DMS79 treated with DMSO at 0.1 percent for 48 hours (cell line): ENCODE results near the gene RAI1.
"Not testable (repeated sequence)": the region's sequence is repeated elsewhere in the genome, so short reads cannot be mapped to it uniquely, and the experiment has no call there.

Experiments
- DNase-seq: peaks from one replicate; lab custom pipeline; 2025; lab: John Stamatoyannopoulos, UW

The RAI1 gene

DNA sequence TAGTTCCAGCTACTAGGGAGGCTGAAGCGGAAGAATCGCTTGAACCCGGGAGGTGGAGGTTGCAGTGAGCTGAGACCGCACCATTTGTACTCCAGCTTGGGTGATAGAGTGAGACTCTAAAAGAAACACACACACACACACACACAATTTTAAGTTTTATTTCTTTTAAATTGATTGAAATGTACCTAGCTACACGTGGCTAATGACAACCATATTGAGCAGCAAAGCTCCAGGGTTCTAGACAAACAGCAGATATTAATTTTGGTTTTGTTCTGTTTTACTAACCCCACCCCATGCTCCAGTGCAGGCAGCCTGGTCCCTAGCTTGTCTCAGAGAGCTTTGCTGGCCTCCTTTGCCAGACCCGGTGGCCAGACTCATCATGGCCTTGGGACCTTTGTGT is 16.0 kb upstream of the RAI1 start:
- DNase-seq = no peak

DNA sequence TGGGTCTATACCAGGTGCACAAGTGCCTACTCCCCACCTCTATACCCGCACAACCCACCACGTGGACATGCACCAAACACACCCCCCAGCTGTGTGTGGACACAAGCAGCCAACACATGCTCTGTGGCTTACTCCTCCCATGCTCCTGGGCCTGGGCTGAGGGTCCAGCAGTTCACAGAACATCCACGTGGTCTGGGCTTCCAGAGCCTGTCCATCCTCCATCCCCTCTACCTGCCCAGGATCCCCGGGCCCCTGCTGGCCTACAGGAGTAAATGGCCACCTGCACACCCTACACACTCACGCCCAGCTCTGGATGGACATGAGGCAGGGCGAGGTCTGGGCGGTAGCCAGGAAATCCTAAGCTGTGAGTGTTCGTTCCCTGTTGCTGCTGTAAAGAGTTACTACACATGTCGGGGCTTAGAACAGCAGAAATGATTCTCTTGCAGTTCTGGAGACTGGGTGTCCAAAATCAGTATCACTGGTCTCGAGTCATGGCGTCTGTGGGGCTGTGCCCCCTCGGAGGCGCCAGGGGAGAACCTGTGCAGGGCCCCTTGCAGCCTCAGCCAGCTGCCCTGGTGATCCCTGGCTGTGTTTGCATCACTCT is 15.0 kb upstream of the RAI1 start:
- no peak for DNase-seq

DNA sequence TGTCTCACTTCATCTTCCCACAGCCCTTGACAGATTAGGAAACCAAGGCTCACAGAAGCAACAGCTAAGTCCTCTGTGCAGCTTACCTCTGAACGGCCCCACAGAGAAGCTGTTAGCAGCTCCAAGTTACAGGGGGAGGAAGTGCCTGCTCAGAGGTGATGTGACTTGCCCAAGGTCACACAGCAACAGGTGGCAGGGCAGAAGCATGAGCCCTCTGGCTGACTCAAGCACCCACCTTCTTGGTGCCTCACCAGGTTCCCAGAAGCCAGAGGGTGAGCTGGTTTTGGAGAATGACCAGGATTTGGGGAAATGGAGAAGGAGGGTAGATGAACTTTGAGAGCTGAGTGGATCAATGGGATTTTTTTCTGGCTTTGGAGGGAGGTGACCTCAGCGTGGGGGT is 14.0 kb upstream of the RAI1 start:
- DNase-seq = no peak

DNA sequence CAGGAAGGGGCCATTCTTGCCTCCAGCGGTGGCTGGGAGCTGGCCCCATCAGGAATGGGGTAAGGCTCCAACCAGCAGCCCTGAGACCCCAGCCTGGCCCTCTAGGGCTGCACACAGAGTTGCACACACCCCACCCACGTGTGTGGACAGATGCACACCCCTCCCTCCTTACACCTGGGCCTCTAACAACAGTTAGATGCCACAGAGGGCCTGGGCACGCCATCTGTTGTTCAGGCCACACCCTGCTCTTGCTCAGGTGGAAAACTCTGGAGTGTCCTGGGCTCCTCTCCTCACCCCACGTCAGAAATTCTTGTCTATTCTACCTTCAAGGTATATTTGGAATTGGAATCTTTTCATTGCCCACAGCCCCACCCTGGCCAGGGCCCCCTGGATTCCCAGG is 13.3 kb upstream of the RAI1 start:
- no peak for DNase-seq

DNA sequence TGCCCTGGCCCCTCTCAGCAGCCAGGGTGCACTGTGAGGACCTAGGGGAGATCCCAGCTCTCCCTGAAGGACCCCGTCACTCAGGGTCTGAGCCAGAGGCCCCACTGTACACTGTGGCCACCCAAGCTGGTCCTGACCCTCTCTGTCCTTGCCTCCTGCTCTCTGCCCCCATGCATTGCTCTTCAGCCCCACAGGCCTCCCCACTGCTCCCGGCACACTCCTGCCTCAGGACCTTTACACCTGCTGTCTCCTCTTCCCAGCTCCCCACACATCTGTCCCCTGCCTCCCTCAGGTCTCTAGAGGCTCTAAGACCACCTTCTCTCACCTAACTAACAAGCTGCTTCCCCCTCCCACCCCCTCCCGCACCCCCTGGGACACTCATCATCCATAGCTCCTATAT is 12.9 kb upstream of the RAI1 start:
- no peak for DNase-seq

DNA sequence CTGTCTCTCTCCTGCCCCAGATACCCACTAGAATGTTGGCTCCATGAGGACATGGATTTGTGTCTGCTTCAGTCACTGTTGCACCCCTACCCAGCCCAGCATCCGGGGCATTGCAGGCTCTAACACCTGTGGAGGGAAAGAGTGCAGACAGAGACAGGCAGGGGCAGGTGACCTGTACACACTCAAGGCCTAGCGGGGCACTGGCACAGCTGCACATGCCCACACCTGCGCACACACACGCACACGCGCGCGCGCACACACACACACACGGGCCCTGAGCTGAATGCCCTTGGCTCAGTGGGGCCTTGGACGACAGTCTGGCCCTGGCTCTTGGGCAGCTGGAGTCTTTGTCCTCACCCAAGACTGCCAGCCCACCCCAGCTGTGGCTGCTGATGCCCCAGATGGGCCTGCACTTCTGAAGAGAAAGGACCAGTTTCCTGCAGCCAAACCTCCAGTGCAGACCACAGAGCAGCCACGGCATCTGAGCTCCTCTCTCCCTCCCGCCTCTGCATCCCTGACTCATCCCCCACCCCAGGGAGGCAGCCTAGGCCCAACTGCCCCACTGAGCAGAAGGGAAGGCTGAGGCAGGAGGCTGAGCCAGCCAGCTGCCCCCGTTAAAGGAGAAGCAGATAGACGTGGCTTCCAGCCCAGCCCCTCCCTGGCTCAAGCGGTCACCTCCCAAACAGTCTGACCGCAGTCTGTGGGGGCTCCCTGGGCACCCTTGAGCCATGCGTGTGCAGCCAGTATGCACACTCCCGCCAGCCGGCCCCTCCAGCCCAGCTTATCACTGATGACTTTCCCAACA is 12.3 kb upstream of the RAI1 start:
- no peak for DNase-seq

DNA sequence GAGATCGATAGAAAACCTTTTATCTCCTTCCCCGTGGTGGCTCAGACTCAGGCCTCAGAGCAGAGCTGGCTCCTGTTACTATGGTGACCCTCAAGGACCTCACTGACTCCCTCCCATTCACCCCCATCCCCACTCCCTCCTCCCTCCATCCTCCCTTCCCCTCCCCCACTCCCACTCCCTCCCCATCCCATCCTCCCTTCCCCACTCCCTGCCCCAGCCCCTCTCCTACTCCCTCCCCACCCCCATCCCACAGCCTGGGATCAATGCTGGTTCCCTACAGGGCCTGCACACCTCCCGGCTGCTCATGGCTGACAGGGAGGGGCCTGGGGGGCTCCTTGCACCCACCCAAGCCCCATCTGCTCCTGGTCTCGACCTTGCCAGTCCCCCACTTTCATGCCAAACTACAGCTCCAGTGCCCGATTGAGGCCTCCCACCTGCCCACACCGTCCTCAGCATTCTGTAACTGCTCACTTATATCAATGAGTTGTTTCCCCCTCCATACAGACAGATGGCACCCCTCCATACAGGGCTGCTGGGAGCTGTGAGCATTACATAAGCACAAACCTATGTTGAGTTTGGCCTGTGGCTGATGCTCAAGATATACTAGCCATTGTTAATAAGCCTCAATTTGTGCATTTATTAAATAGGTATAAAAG is 11.6 kb upstream of the RAI1 start:
- no peak for DNase-seq

DNA sequence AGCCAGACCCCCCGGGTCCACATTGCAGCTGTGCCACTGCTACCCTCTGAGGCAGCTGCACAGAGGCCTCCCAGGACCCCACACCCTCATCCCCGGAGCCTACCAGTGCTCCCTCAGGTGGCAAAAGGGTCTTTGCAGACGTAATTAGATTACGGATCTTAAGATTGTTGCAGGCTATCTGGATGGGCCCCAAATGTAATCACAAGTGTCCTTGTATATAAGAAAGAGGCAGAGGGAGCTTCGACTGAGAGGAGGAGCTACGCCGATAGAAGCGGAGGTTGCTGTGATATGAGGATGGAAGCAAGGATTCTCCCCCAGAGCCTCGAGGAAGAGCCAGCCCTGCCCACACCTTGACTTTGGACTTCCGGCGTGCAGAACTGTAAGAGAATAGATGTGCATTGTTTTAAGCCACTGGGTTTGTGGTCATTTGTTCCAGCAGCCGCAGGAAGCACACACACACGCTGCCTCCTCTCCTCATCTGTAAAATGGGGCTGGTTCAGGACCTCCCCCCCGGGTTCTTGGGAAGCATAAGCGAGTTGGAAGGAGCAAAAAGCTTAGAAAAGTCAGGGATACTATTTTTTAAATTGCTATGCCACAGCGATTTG is 10.5 kb upstream of the RAI1 start:
- DNase-seq = no peak

DNA sequence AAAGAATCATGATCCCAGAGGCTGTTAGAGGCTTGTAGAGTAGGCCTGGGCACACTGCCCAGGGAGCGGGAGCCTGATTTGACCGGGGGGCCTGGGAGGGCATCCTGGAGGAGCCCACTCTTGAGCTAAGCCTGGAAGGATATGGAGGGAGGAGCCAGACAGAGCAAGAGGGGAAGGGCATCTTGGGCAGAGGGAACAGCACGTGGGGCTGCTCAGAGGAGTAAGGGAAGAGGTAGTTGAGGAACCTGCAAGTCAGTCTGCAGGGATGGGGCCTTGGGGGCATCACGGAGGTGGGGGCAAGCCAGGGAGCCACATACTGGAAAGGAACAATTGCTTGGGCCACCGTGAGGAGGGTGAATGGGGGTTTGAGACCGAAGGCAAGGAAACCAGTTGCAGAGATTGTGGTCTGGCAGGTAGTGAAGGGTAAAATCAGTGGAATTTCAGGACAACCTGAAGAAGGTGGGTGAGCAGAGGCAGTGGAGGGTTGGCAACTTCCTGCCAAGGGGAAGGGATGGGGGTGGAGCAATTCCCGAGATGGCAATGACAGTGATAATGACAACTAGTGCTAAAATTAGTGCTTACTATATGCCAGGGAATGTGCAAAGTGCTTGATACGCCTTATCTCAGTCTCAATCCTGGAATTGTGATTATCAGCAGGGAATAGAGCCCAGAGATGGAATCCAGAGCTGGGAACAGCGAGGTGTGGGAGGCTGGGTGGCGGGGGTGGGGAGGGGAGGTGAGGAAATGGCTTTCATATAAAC is 9.7 kb upstream of the RAI1 start:
- no peak for DNase-seq

DNA sequence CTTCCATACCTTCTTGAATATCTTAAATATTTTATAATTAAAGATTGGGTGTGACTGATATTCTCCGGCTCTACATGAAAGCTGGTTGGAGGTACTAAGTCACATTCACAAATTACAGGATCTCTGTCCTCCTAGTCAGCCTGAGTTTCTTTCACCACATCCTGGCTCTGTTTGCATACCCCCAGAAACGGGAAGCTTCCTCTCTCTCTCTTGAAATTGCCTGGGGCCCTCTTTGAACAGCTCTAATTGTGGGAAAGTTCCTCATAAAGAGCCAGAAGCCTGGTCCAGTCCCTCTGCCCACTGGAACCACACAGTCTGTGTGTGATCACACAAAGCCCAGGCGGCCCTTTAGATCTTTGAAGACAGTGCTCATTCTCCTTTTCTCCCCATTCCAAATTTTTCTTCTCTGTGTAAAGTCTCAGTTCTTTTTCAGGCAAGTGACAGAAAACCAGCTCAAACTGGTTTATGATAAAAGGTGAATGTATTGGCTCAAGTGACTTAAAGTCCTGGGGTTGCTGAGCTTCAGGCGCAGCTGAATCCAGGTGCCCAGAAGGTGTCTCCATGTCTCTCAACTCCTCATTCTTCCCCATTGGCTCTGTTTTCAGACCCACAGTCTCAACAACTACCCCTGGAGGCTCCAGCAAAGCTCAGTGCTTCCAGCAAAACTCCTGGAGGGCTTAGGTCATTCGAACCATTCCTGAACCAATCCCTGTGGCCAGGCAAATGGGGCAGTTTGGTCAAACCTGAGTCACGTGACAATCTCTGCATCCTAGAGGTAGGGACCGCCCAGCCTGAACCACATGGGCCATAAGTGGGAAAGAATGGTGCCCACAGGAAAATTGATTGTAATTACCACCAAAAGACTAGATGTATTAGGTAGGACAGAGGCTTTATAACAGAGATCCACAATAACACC is 8.5 kb upstream of the RAI1 start:
- DNase-seq = no peak

DNA sequence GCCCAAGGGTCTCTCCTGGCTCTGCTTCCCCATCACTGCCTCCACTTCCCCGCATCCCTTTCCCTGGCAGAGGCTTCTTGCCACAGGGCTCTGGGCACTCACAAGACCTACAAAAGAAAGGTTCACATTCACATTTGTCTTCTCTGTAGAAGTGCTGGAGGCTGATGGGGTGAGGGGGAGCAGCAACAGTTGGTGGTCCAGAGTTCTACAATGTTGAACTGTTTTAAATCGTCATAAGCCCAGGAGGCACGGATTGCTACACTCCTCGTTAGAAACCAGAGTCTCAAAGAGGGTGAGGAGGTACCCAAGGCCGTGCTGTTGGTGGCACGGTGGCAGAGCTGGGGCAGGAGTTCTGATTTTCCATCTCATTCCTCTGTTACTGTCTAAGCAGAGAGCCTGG is 5.8 kb upstream of the RAI1 start:
- no peak for DNase-seq

DNA sequence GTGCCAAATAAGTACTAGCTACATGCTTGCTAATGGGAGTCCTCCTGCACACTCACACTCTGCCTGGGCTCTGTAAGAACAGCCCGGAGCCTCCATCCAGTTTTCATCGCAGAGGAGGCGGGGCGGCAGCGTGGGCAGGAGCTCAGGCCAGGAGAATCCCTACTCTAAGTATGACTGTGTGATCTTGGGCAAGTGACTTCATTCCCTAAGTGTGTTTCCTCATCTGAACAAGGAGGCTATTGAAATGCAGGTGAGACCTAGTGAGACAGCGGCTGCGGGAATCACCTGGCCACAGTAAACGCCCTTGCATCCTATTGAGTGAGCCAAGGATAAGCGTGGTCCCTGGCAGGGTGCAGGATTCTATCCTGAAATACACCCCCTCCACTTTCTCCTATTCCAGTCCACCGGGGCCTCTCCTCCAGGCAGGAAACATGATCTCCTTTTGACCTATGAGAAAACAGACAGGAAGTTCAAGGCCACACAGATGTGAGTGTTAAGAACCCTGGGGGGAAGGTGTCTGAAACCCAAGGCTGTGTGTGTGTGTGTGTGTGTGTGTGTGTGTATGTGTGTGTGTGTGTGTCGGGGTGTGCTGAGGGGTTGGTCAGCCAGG is 5.2 kb upstream of the RAI1 start:
- DNase-seq = peak; percentile 3

DNA sequence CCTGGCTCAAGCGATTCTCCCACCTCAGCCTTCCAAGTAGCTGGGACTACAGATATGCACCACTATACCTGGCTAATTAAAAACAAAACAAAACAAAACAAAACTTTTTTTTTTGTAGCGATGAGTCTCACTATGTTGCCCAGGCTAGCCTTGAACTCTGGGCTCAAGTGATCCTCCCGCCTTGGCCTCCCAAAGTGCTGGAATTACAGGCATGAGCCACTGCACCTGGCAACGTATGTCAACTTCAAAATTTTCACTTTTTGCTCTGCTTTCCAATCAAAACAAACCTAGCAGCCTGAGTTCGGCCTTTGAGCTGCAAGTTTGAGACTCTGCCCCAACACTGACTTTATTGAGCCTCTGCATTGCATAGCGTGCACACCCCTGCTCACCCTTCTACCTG is 4.5 kb upstream of the RAI1 start:
- no peak for DNase-seq

DNA sequence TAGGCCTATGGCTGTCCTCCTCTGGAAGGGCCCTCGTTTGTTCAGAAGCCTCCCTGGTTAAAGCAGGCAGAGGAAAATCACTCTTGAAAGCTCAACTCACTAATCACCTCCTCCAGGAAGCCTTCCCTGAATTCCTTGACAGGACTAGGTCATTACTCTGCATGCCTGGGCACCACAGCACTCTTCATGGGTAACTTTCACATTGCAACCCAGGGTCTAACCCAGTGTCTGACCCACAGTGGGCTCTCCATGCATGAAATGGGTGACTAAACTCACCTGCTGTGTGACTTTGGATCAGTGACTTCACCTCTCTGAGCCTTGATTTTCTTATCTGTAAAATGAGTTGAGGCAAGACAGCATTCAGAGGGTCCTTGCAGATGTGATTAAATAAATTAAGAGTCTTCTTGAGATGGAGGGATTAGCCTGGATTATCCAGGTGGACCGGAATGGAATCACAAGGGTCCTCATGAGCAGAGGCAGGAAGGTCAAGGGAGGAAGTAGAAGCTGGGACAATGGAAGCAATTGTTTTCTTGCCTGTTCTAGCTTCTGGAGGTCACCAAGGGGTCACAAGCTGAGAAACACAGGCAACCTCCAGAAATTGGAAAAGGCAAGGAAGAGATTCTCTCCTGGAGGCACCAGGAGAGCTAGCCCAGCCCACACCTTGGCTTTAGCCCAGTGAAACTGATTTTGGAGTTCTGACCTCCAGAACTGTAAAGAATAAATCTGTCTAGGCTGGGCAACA is 3.8 kb upstream of the RAI1 start:
- DNase-seq = no peak

DNA sequence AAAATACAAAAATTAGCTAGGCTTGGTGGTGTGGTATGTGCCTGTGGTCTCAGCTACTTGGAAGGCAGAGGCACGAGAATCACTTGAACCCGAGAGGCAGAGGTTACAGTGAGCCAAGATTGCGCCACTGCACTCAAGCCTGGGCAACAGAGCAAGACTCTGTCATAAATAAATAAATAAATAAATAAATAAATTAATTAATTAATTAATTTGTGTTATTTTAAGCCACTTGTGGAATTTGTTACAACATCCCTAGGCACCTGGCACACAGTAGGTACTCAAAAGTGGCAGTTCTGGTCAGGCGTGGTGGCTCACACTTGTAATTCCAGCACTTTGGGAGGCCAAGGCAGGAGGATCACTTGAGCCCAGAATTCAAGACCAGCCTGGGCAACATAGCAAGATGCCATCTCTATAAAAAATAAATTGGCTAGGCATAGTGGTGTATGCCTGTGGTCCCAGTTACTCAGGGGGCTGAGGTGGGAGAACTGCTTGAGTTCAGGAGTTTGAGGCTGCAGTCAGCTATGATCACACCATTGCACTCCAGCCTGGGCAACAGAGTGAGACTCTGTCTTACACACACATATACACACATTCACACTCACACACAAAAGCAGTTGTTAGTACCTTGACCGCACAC is 3.1 kb upstream of the RAI1 start:
- DNase-seq = not testable (repeated sequence)

DNA sequence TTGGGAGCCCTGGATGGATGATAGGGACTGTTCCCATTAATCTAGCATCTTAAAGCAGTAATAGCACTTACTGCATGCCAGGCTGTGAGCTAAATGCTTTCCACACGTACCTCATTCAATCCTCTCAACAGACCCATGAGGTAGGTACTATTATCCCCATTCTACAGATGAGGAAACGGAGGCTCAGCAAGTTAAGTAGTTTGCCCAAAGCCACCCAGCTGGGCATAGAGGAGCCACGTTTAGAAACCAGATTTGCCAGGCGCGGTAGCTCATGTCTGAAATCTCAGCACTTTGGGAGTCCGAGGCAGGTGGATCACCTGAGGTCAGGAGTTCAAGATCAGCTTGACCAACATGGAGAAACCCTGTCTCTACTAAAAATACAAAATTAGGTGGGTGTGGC is 2.0 kb upstream of the RAI1 start:
- no peak for DNase-seq

DNA sequence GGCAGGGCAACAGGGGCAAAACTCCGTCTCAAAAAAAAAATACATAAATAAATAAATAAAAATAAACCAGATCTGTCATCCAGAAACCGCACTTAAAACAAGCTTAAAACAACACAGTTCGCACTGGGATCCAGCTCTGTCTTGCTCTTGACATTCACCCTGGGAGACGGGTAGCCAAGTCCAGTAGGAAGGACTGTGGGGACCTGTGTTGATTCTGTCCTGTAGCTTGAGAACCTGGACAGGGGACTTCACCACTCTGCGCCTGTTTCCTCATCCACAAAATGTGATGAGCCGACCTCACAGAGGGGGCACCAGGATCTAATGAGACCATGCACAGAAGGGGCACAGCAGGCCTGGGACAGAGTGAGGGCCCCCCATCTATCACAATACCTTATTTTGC is 1.5 kb upstream of the RAI1 start:
- DNase-seq = no peak

DNA sequence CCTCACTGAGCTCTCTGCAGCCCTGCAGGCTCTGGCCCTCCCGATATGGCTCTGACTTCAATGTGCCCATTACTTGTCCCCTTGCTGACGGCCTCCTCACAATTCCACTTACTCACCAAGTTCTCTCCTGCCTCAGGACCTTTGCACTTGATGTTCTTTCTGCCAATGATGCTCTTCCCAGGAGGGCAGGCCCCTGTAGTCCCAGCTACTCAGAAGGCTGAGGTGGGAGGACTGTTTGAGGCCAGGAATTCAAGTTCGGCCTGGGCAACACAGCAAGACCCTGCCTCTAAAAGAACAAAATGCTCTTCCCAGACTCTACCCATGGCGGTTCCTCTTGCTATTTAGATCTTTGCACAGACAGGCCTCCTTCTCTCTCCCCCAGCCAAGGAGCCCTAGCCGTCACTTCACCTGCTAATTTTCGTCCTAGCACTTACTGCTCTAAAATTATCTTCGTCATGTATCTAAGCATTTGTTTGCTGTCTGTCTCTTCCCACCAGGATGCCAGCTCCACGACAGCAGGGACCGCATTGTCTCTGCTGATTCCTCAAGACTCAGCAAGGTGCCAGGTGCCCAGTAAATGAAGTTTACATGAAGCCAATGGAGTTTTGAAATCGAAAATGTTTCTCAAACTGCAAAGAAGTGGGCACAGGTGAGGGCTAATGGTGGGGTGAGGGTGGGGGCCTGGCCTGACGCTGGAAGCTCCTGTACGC is 626 bp upstream of the RAI1 start:
- DNase-seq = no peak

DNA sequence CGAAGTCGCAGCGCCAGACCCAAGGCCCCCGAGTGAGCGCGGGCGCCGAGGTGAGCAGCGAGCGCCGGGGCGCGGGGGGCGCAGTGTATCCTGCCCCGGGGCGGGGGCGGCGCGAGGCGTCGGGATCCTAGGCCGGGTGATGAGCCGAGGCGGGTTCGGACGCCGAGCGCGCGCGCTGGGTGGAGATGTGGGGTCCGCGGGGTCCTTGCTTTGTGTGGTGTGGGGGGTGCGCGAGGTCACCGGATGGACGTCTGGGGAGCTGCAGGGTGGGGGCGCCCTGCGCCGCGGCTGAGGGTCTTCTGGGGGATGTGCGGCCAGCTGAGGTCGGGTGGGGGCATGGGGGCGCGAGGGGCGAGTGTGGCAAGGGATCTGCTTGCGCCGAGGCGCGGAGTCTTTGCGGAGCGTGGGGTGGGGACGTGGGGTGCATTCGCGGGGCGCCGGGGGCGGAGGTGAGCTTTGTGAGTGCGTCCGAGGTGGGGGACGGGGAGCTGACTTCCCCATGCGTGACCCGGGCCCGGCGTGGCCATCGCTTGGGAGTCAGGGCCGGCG is 560 bp downstream of the RAI1 start:
- no peak for DNase-seq
